ENCODE results near the gene MPV17L2.

MPV17L2 gene

GRCh38 chr19:18173054-18173571 lies 19.9 kb upstream of the MPV17L2 start:
- Histone ChIP-seq H3K9ac (no peak overlapping the region), H3K36me3 (ENCODE audit: control insufficient read depth, insufficient read depth, low read length) (no peaks in the 10 kb centered on the region), H2AFZ (peak overlapping the region; percentile 80), H3K4me3 (ENCODE audit: low read depth, low read length) (peak overlapping the region; percentile 81), H3K9me3 (ENCODE audit: control insufficient read depth, low read length) (no peaks in the 10 kb centered on the region), H3K27me3 (ENCODE audit: control insufficient read depth, insufficient read depth, low read length) (no peaks in the 10 kb centered on the region), H3K4me1 (peaks cover 8% of the 10 kb centered on the region), H3K4me2 (ENCODE audit: low read length) (peak overlapping the region; percentile 87), H3K27ac (peak overlapping the region; percentile 69), H3K79me2 (no peaks in the 10 kb centered on the region)
- no peak for TF ChIP-seq CTCF (IDR thresholded peaks at IDR 0.05)

GRCh38 chr19:18173572-18174288 lies 19.3 kb upstream of the MPV17L2 start, which contains the start of gene IFI30:
Gene IFI30, plus strand, starts transcription at chr19:18173813. Its CDS starts 29 bp downstream, at chr19:18173842.
- Histone ChIP-seq H3K27ac (peak within 1 kb of the TSS; percentile 69), H3K36me3 (ENCODE audit: control insufficient read depth, insufficient read depth, low read length) (no peaks in the 10 kb centered on the region), H3K9me3 (ENCODE audit: control insufficient read depth, low read length) (no peaks in the 10 kb centered on the region), H3K4me1 (peaks cover 8% of the 10 kb centered on the region), H3K4me2 (ENCODE audit: low read length) (peak within 1 kb of the TSS; percentile 87), H2AFZ (peak within 1 kb of the TSS; percentile 80), H3K4me3 (ENCODE audit: low read depth, low read length) (peak within 1 kb of the TSS; percentile 81), H3K79me2 (no peaks in the 10 kb centered on the region), H3K27me3 (ENCODE audit: control insufficient read depth, insufficient read depth, low read length) (no peaks in the 10 kb centered on the region), H3K9ac (peak within 1 kb of the TSS; percentile 35)
- TF ChIP-seq CTCF (IDR thresholded peaks at IDR 0.05) = no peak

- H3K4me2 ChIP-seq (ENCODE audit: low read length) = no peak overlapping the region
- no peak overlapping the region for H3K9ac ChIP-seq
These were observed 18.0 kb upstream of the MPV17L2 start for GRCh38 chr19:18174983-18175382.

GRCh38 chr19:18176367-18177310 lies 16.4 kb upstream of the MPV17L2 start:
- Histone ChIP-seq H2AFZ (no peak overlapping the region), H3K27me3 (ENCODE audit: control insufficient read depth, insufficient read depth, low read length) (no peaks in the 10 kb centered on the region), H3K4me2 (ENCODE audit: low read length) (no peak overlapping the region), H3K27ac (no peak overlapping the region), H3K9ac (no peak overlapping the region), H3K79me2 (no peaks in the 10 kb centered on the region), H3K4me1 (peaks cover 8% of the 10 kb centered on the region), H3K4me3 (ENCODE audit: low read depth, low read length) (no peak overlapping the region), H3K36me3 (ENCODE audit: control insufficient read depth, insufficient read depth, low read length) (no peaks in the 10 kb centered on the region), H3K9me3 (ENCODE audit: control insufficient read depth, low read length) (no peaks in the 10 kb centered on the region)
- TF ChIP-seq CTCF (IDR thresholded peaks at IDR 0.05) = no peak

More at GRCh38 chr19:18174983-18175382, 18.0 kb upstream of the MPV17L2 start:
- no peaks in the 10 kb centered on the region for H3K27me3 ChIP-seq (ENCODE audit: control insufficient read depth, insufficient read depth, low read length)
- H2AFZ ChIP-seq = no peak overlapping the region
- H3K4me1 ChIP-seq = peaks cover 8% of the 10 kb centered on the region
- no peaks in the 10 kb centered on the region for H3K79me2 ChIP-seq
- no peak for TF ChIP-seq CTCF (IDR thresholded peaks at IDR 0.05)
- H3K9me3 ChIP-seq (ENCODE audit: control insufficient read depth, low read length) = no peaks in the 10 kb centered on the region
- H3K4me3 ChIP-seq (ENCODE audit: low read depth, low read length) = no peak overlapping the region
- H3K27ac ChIP-seq = no peak overlapping the region
- H3K36me3 ChIP-seq (ENCODE audit: control insufficient read depth, insufficient read depth, low read length) = no peaks in the 10 kb centered on the region

Measured in parathyroid adenoma (tissue), 2 donors.